Measurements from ENCODE around the gene IQSEC1. TPM values are rescaled to one million over a fixed set of nuclear protein-coding genes. Genes with fewer than 3 reads are reported as not detected.
A peak's percentile ranks its signal among the peaks of the same experiment; 100 is the strongest.

Gene IQSEC1
- total RNA-seq, 2 donors from 2014 or later = 57.5 to 63.9 TPM

GRCh38 chr3:13037458-13038117 is 35.6 kb downstream of the IQSEC1 start:
- no peak for DNase-seq (ENCODE audit: low spot score)
- Histone ChIP-seq H3K9me3 (no peaks in the 10 kb centered on the region), H3K4me1 (peaks cover 0 to 10% of the 10 kb centered on the region in 2 donors), H3K27me3 (no peaks in the 10 kb centered on the region), H3K36me3 (no peaks in the 10 kb centered on the region), H3K4me3 (no peak overlapping the region), H3K27ac (no peak overlapping the region)
- no peak for TF ChIP-seq CTCF (IDR thresholded peaks at IDR 0.05)

- Histone ChIP-seq H3K27ac (peak overlapping the region in 1 of 2 donors; percentile 2), H3K27me3 (no peaks in the 10 kb centered on the region), H3K4me1 (peaks cover 0 to 10% of the 10 kb centered on the region in 2 donors), H3K9me3 (no peaks in the 10 kb centered on the region), H3K36me3 (no peaks in the 10 kb centered on the region), H3K4me3 (no peak overlapping the region)
- TF ChIP-seq CTCF (IDR thresholded peaks at IDR 0.05) = no peak
- no peak for DNase-seq (ENCODE audit: low spot score)
Observed at GRCh38 chr3:13034861-13035260, 38.4 kb downstream of the IQSEC1 start.

- DNase-seq (ENCODE audit: low spot score) = no peak
- no peaks in the 10 kb centered on the region for H3K9me3 ChIP-seq
- TF ChIP-seq CTCF (IDR thresholded peaks at IDR 0.05) = no peak
- no peaks in the 10 kb centered on the region for H3K27me3 ChIP-seq
- H3K36me3 ChIP-seq = no peaks in the 10 kb centered on the region
- H3K27ac ChIP-seq = peak overlapping the region in 1 of 2 donors; percentile 2
- peaks cover 0 to 10% of the 10 kb centered on the region in 2 donors for H3K4me1 ChIP-seq
- no peak overlapping the region for H3K4me3 ChIP-seq
Observed at GRCh38 chr3:13034109-13034800, 39.0 kb downstream of the IQSEC1 start.

GRCh38 chr3:13032206-13032605 is 41.0 kb downstream of the IQSEC1 start:
- no peak for TF ChIP-seq CTCF (IDR thresholded peaks at IDR 0.05)
- Histone ChIP-seq H3K4me3 (no peak overlapping the region), H3K36me3 (no peaks in the 10 kb centered on the region), H3K4me1 (peaks cover 0 to 13% of the 10 kb centered on the region in 2 donors), H3K9me3 (no peaks in the 10 kb centered on the region), H3K27ac (no peak overlapping the region), H3K27me3 (no peaks in the 10 kb centered on the region)
- DNase-seq (ENCODE audit: low spot score) = no peak

GRCh38 chr3:13031621-13032020 is 41.6 kb downstream of the IQSEC1 start:
- H3K9me3 ChIP-seq = no peaks in the 10 kb centered on the region
- DNase-seq (ENCODE audit: low spot score) = no peak
- no peaks in the 10 kb centered on the region for H3K36me3 ChIP-seq
- TF ChIP-seq CTCF (IDR thresholded peaks at IDR 0.05) = no peak
- H3K4me1 ChIP-seq = peaks cover 0 to 13% of the 10 kb centered on the region in 2 donors
- no peak overlapping the region for H3K4me3 ChIP-seq
- H3K27me3 ChIP-seq = no peaks in the 10 kb centered on the region
- H3K27ac ChIP-seq = no peak overlapping the region
